Measurements from ENCODE around the gene TMEM95.

DNA sequence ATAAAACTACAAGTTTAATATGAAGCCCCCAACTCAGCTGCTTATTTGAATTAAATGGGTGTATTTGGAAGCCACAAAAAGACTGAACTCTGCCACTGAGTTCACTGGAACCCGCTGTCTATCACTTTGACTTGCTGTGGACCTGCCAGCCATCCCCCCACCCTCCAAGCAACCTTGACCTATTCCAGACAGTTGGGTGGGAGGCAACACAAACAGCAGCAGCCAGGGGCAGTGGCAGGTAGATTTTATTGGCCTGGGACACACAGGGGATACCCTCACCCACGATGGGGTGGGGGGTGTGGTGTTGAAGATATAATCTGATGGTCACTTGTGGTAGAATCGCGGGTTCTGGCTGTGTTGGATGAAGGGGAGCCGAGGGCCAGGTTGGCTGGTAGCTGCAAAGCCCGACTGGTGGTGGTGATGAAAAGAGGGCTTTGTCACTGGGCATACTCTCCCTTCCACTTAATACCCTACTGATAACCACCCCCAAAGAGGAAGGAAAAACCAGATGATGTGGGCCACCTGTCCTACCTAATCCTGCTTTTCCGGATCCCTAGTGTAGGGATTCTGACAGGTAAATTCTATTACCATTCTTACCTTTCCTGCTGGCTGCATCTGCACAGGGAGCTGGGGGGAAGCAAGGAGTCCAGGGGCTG is 42.4 kb upstream of the TMEM95 start:
- TF ChIP-seq EZH2 (IDR thresholded peaks at IDR 0.05; ENCODE audit: low read depth, unreplicated experiment) (no peak), EZH2phosphoT487 (IDR thresholded peaks at IDR 0.05; ENCODE audit: unreplicated experiment) (no peak), POLR2AphosphoS5 (IDR thresholded peaks at IDR 0.05; ENCODE audit: low read depth) (no peak), STAT1 (IDR thresholded peaks at IDR 0.05; ENCODE audit: unreplicated experiment) (no peak), NANOG (IDR thresholded peaks at IDR 0.05; ENCODE audit: borderline replicate concordance) (no peak), ZNF331 (CRISPR knock-in tag; IDR thresholded peaks at IDR 0.05; ENCODE audit: low read depth) (no peak), CREB1 (CRISPR knock-in tag; IDR thresholded peaks at IDR 0.05; ENCODE audit: low read depth) (no peak), ZNF114 (CRISPR knock-in tag; IDR thresholded peaks at IDR 0.05) (no peak), JUNB (IDR thresholded peaks at IDR 0.05; ENCODE audit: unreplicated experiment) (no peak)
- TF ChIP-seq, protein P1, sequence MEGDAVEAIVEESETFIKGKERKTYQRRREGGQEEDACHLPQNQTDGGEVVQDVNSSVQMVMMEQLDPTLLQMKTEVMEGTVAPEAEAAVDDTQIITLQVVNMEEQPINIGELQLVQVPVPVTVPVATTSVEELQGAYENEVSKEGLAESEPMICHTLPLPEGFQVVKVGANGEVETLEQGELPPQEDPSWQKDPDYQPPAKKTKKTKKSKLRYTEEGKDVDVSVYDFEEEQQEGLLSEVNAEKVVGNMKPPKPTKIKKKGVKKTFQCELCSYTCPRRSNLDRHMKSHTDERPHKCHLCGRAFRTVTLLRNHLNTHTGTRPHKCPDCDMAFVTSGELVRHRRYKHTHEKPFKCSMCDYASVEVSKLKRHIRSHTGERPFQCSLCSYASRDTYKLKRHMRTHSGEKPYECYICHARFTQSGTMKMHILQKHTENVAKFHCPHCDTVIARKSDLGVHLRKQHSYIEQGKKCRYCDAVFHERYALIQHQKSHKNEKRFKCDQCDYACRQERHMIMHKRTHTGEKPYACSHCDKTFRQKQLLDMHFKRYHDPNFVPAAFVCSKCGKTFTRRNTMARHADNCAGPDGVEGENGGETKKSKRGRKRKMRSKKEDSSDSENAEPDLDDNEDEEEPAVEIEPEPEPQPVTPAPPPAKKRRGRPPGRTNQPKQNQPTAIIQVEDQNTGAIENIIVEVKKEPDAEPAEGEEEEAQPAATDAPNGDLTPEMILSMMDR (conservative IDR thresholded peaks at IDR 0.05; ENCODE audit: low read depth in 2 of 2) = no peak
- TF ChIP-seq, protein P2, sequence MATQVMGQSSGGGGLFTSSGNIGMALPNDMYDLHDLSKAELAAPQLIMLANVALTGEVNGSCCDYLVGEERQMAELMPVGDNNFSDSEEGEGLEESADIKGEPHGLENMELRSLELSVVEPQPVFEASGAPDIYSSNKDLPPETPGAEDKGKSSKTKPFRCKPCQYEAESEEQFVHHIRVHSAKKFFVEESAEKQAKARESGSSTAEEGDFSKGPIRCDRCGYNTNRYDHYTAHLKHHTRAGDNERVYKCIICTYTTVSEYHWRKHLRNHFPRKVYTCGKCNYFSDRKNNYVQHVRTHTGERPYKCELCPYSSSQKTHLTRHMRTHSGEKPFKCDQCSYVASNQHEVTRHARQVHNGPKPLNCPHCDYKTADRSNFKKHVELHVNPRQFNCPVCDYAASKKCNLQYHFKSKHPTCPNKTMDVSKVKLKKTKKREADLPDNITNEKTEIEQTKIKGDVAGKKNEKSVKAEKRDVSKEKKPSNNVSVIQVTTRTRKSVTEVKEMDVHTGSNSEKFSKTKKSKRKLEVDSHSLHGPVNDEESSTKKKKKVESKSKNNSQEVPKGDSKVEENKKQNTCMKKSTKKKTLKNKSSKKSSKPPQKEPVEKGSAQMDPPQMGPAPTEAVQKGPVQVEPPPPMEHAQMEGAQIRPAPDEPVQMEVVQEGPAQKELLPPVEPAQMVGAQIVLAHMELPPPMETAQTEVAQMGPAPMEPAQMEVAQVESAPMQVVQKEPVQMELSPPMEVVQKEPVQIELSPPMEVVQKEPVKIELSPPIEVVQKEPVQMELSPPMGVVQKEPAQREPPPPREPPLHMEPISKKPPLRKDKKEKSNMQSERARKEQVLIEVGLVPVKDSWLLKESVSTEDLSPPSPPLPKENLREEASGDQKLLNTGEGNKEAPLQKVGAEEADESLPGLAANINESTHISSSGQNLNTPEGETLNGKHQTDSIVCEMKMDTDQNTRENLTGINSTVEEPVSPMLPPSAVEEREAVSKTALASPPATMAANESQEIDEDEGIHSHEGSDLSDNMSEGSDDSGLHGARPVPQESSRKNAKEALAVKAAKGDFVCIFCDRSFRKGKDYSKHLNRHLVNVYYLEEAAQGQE (IDR thresholded peaks at IDR 0.05; ENCODE audit: unreplicated experiment) = no peak
- TF ChIP-seq, protein P3, sequence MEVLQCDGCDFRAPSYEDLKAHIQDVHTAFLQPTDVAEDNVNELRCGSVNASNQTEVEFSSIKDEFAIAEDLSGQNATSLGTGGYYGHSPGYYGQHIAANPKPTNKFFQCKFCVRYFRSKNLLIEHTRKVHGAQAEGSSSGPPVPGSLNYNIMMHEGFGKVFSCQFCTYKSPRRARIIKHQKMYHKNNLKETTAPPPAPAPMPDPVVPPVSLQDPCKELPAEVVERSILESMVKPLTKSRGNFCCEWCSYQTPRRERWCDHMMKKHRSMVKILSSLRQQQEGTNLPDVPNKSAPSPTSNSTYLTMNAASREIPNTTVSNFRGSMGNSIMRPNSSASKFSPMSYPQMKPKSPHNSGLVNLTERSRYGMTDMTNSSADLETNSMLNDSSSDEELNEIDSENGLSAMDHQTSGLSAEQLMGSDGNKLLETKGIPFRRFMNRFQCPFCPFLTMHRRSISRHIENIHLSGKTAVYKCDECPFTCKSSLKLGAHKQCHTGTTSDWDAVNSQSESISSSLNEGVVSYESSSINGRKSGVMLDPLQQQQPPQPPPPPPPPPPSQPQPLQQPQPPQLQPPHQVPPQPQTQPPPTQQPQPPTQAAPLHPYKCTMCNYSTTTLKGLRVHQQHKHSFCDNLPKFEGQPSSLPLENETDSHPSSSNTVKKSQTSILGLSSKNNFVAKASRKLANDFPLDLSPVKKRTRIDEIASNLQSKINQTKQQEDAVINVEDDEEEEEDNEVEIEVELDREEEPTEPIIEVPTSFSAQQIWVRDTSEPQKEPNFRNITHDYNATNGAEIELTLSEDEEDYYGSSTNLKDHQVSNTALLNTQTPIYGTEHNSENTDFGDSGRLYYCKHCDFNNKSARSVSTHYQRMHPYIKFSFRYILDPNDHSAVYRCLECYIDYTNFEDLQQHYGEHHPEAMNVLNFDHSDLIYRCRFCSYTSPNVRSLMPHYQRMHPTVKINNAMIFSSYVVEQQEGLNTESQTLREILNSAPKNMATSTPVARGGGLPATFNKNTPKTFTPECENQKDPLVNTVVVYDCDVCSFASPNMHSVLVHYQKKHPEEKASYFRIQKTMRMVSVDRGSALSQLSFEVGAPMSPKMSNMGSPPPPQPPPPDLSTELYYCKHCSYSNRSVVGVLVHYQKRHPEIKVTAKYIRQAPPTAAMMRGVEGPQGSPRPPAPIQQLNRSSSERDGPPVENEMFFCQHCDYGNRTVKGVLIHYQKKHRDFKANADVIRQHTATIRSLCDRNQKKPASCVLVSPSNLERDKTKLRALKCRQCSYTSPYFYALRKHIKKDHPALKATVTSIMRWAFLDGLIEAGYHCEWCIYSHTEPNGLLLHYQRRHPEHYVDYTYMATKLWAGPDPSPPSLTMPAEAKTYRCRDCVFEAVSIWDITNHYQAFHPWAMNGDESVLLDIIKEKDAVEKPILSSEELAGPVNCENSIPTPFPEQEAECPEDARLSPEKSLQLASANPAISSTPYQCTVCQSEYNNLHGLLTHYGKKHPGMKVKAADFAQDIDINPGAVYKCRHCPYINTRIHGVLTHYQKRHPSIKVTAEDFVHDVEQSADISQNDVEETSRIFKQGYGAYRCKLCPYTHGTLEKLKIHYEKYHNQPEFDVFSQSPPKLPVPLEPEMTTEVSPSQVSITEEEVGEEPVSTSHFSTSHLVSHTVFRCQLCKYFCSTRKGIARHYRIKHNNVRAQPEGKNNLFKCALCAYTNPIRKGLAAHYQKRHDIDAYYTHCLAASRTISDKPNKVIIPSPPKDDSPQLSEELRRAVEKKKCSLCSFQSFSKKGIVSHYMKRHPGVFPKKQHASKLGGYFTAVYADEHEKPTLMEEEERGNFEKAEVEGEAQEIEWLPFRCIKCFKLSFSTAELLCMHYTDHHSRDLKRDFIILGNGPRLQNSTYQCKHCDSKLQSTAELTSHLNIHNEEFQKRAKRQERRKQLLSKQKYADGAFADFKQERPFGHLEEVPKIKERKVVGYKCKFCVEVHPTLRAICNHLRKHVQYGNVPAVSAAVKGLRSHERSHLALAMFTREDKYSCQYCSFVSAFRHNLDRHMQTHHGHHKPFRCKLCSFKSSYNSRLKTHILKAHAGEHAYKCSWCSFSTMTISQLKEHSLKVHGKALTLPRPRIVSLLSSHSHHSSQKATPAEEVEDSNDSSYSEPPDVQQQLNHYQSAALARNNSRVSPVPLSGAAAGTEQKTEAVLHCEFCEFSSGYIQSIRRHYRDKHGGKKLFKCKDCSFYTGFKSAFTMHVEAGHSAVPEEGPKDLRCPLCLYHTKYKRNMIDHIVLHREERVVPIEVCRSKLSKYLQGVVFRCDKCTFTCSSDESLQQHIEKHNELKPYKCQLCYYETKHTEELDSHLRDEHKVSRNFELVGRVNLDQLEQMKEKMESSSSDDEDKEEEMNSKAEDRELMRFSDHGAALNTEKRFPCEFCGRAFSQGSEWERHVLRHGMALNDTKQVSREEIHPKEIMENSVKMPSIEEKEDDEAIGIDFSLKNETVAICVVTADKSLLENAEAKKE (CRISPR knock-in tag; IDR thresholded peaks at IDR 0.05) = no peak
- TF ChIP-seq, protein P4, sequence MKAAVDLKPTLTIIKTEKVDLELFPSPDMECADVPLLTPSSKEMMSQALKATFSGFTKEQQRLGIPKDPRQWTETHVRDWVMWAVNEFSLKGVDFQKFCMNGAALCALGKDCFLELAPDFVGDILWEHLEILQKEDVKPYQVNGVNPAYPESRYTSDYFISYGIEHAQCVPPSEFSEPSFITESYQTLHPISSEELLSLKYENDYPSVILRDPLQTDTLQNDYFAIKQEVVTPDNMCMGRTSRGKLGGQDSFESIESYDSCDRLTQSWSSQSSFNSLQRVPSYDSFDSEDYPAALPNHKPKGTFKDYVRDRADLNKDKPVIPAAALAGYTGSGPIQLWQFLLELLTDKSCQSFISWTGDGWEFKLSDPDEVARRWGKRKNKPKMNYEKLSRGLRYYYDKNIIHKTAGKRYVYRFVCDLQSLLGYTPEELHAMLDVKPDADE (IDR thresholded peaks at IDR 0.05) = no peak

Measured in GM23338 (cell line).